ENCODE measurements around the gene POLR2H. TPM values are rescaled to one million over a fixed set of nuclear protein-coding genes. Genes with fewer than 3 reads are reported as not detected.

POLR2H gene
- total RNA-seq, 1 donor, result 46.9 TPM

DNA sequence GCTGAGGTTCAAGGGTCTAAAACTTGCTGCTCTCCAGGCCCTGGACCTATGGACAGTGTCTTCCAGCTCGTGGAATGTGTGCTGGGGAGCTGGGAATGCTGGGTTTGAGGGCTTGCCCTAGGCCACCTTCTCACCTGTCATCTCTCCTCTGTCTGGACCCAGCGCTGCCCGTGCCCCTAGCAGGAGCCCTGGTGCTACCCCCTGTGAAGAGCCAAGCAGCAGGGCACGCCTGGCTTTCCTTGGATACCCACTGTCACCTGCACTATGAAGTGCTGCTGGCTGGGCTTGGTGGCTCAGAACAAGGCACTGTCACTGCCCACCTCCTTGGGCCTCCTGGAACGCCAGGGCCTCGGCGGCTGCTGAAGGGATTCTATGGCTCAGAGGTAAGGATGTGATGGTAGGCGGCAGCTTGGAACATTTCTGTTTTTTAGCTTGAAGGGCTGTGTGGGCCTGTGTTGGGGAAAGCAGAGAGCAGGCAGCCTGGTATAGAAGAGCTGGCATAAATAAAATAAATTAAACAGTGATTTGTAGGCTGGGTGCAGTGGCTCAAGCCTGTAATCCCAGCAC is 23.4 kb downstream of the POLR2H start:
- DNase-seq (ENCODE audit: low read depth in 2 of 3, low spot score in 2 of 3), result no peak

DNA sequence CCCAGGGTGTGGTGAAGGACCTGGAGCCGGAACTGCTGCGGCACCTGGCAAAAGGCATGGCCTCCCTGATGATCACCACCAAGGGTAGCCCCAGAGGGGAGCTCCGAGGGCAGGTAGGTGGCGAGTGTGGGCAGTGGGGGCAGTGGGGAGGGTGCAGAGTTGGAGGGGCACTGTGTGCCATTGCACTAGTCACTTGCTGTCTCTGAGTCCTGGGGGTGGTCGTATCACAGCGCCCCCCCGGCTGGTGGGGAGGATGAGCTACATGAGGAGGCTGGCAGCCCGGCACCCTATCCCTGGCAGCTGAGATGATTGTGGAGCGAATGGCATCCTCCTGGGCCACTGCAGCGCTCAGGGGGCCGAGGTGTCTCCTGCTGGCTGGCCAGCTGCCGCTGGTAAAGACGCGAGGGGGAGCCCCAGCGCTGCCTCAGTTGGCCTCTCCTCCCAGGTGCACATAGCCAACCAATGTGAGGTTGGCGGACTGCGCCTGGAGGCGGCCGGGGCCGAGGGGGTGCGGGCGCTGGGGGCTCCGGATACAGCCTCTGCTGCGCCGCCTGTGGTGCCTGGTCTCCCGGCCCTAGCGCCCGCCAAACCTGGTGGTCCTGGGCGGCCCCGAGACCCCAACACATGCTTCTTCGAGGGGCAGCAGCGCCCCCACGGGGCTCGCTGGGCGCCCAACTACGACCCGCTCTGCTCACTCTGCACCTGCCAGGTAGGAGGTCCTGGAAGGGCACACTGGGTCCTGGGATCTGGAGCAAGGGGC is 24.7 kb downstream of the POLR2H start:
- no peak for DNase-seq (ENCODE audit: low read depth in 2 of 3, low spot score in 2 of 3)

DNA sequence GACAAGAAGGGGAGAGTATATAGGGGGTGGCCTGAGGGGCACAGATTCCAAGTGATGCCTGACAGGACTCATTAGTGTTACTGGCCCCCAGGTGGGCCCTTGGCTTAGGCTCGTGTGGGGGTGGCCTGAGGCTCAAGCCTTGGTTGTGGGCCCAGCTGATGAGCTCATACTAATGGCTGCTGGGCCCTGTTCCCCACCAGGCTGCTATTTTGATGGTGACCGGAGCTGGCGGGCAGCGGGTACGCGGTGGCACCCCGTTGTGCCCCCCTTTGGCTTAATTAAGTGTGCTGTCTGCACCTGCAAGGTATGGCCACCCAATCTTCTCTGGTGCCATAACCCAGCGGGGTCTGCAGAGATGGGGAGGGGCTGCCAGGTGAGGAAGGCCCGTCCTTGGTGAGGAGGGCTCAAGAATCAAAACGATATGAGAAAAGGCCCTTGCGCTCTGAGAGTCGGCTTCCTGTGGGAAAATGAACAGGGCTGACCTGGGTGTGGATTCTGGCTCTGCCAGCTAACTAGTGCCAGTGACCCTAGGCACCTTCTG is 25.7 kb downstream of the POLR2H start:
- no peak for DNase-seq (ENCODE audit: low read depth in 2 of 3, low spot score in 2 of 3)

DNA sequence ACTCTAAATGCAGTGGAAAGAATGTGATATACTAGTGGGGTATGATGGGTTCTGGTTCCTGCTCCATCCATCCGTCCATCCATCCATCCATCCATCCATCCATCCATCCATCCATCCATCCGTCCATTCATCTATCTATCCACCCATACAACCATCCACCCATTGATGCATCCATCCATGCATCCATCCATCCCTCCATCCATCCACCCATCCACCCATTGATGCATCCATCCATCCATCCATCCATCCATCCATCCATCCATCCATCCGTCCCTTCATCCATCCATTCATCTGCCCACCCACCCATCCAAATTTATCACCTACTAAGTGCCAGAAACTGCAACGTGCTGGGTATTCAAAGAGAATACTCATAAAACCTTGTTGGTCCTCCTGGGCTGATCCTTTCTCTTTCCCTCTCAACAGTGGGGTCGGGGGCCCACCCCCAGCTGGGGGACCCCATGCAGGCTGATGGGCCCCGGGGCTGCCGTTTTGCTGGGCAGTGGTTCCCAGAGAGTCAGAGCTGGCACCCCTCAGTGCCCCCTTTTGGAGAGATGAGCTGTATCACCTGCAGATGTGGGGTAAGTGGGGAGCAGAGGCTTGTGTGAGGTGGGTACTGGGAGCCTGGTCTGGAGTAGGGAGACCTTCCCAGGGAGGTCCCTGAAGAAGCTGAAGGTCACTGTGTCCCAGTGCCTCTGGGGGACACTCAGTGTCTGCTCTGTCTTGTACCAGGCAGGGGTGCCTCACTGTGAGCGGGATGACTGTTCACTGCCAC is 26.8 kb downstream of the POLR2H start:
- DNase-seq (ENCODE audit: low read depth in 2 of 3, low spot score in 2 of 3), result no peak

DNA sequence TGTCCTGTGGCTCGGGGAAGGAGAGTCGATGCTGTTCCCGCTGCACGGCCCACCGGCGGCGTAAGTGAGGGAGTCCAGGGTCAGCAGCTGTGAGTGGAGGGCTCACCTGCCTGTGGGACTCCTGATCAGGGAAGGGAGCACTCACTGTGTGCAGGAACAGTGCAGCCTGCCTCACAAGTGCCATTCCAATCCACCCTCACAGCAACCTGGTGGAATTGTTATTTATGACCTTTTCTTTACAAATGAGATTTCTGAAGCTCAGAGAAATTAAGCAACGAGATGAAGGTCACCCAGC is 27.4 kb downstream of the POLR2H start:
- DNase-seq (ENCODE audit: low read depth in 2 of 3, low spot score in 2 of 3), result no peak

DNA sequence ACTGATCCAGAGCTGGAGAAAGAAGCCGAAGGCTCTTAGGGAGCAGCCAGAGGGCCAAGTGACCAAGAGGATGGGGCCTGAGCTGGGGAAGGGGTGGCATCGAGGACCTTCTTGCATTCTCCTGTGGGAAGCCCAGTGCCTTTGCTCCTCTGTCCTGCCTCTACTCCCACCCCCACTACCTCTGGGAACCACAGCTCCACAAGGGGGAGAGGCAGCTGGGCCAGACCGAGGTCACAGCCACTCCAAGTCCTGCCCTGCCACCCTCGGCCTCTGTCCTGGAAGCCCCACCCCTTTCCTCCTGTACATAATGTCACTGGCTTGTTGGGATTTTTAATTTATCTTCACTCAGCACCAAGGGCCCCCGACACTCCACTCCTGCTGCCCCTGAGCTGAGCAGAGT is 27.9 kb downstream of the POLR2H start:
- DNase-seq (ENCODE audit: low read depth in 2 of 3, low spot score in 2 of 3), result no peak

DNA sequence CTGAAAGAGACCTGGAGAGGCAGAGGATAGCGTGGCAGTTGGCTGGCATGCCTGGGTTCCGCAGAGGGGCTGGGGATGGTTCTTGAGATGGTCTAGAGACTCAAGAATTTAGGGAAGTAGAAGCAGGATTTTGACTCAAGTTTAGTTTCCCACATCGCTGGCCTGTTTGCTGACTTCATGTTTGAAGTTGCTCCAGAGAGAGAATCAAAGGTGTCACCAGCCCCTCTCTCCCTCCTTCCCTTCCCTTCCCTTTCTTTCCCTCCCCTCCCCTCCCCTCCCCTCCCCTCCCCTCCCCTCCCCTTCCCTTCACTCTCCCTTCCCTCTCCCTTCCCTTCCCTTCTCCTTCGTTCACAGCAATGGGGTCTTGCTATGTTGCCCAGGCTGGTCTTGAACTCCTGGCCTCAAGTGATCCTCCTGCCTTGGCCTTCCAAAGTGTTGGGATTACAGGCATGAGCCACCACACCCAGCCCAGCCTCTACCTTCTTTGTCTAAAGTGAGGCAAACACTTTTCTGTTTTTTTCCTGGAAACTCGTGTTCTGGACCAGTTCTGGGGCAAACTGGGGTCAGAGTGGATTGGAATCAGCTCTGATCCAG is 28.5 kb downstream of the POLR2H start:
- no peak for DNase-seq (ENCODE audit: low read depth in 2 of 3, low spot score in 2 of 3)

DNA sequence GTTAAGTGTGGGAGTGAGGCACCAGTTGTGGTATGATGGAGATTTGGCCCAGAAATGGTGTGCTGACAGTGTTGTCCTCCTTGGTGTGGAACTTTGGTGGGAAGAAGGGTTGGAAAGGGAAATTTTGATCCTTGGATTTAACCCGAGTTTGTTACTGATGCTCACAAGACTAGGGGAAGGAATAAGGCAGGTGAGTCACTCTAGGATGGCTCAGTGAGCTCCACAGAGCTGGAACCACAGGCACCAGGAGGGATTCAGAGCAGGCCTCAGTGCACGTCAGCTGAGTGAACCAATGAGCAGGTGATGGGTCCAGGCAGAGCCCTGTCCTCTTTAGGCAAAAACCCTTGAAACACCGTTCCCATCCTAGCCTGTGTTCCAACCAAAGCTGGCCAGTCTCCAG is 29.8 kb downstream of the POLR2H start:
- no peak for DNase-seq (ENCODE audit: low read depth in 2 of 3, low spot score in 2 of 3)

DNA sequence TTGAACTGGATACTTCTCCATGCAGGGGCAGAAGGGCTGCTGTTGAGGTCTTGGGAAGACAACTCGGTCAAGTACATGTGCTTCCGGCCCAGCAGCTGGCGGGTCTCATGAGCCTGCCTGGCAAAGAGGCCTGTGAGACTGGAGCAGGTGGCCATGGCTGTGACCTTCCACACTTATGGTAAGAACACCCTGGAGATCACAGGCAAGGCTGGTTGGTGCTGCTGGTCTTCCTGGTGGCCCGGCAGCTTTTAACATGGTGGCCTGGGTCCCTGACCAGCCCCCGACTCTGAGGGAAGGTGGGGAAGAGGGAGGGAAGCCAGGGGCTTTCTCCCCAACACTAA is 33.8 kb downstream of the POLR2H start:
- no peak for DNase-seq (ENCODE audit: low read depth in 2 of 3, low spot score in 2 of 3)

DNA sequence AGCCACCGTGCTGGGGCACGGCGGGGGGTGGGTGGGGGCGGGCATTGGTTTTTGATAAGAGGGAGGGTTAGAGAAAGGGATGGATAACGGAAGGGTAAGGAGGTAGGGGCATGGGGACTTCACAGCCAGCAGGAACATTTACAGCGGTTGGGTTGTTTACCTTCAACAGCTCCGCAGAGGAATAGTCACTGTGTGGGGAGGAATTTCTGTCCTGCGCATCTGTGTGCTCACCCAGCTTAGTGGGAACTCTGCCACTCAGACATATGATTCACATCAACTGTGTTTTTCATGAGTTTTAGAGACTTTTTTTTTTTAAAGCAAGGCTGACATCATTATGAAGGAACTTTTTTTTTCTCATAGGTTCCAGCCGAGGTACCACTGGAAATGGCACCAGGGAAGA is 37.9 kb downstream of the POLR2H start:
- no peak for DNase-seq (ENCODE audit: low read depth in 2 of 3, low spot score in 2 of 3)

DNA sequence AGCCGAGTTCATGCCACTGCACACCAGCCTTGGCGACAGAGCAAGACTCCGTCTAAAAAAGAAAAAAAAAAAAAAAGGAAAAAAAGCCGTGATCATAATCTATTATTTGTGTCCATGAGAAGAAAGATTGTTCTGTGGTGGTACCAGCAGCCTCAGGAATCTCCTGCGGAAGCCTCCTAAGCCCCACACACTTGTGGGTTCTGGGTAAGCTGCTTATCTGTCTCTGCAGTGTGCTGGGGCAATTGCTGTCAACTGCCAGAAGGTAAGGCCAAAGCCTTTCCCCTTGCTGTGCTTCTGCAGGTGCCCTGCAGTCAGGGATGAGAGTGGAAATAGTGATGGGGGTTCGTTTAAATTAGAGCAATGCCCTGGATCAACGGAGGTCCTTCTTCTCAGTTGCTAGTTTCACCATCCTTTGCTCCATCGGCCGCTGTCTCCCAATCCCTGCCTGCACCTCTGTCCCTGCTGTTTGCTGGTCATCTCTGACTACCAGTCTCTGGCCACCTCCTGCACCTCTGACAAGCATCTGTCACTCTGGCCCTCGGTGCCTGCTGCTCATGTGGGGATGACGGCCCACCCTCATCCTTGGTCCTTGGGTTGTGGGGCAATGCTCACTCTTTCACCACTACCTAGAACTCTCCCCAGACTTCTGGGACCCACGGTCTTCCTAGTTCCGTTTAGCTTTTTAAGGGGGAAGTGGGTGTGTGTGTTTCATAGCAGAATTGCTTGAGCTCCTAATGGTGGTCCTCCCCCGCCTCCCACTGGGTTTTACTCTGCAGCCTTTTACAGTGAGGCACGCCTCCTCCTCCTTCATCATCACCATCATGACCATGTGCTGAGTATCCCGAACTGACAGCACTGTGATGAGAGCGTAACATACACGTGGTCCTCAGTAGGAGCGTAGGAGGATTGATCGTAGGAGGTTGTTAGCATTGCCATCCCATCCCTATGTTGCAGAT is 43.8 kb downstream of the POLR2H start:
- DNase-seq (ENCODE audit: low read depth in 2 of 3, low spot score in 2 of 3), result peak in 2 of 3 donors; percentile 40 to 81

DNA sequence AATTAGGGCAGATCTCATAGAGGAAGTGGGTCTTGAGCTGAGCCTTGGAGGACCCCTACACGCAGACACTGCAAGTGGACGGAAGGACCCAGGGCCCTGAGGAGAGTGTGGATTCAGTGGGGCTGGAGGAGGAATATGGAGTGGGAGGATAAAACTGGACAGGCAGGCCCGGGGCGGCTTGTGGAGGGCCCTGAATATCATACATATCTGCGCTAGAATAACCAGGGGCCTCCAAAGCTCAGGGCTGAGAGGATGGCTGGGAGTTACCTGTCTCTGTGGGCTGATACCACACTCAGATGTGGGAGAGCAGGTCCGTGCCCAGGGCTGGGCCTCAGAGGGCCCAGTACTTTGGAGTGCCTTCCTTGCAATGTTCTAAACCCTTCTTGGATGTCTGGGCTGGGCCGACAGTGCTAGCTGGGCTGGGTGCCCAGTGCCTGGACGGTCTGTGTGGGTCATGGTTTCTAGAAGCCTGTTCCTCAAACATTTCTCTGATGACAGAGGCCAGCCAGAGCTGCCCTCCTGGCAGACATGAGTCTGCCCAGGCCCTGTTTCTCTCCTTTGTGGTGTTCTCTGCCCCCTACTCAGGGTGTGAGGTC is 47.9 kb downstream of the POLR2H start:
- no peak for DNase-seq (ENCODE audit: low read depth in 2 of 3, low spot score in 2 of 3)

DNA sequence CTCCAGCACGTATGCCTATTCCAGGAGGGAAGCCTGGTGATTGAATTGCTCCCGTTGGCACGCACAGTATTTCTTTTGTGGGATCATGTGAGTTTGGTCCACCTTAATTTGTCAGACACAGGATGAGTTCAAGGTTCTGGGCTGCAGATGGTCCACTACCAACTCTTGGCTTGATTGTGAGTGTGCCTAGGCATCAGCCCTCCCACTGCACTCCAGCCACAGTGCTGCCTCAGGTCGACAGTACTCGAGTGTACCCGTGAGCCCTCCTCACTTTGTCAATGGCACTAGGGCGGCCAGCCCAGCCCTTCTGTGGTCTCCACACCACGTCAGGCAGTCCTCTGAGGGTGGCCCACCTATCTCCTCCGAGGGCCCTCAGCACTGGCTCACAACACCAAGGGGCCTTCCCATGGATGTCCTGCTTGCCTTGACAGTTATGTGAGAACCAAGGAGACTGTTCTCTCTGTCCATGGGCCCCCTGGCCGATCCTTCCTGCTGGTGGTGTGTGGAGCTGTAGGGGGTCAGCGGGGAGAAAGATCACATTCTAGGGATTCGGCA is 48.5 kb downstream of the POLR2H start:
- DNase-seq (ENCODE audit: low read depth in 2 of 3, low spot score in 2 of 3), result no peak

DNA sequence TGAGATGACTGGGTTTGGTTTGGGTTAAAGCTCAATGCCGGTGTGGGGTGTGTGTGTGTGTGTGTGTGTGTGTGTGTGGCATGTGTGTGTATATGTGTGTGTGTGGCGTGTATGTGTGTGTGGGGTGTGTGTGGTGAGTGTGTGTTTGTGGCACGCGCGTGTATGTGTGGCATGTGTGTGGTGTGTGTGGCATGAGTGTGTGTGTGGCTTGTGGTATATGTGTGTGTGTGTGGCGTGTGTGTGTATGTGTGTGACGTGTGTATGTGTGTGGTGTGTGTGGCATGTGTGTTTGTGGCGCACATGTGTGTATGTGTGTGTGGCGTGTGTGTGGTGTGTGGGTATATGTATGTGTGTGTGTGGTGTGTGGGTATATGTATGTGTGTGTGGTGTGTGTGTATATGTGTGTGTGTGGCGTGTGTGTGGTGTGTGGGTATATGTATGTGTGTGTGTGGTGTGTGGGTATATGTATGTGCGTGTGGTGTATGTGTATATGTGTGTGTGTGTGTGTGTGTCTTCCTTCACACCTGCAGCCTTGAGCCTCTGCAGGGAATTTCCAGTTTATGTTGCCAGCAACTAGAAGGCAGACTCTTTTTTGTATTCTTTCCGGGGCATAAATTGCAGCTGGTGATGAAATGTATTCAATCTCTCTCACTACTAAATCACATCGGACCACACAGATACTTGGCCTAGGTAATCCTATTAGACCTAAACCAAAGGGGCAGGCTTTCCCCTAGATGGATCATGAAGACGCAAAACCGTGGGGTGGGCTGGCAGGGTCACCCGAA is 53.1 kb downstream of the POLR2H start:
- no peak for DNase-seq (ENCODE audit: low read depth in 2 of 3, low spot score in 2 of 3)

DNA sequence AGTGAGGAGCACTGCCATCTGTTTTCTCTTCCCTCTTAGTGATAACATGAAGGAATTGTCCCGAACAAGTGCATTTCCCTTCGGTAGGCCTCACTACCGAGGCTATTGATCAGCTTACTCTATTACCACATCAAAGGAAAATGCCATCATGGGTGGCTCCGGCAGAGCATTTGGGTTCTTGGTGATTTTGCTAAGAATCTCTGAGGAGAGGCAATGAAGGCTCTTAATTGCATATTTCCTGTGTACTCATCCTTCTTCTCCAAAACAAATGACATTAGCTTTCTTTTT is 53.6 kb downstream of the POLR2H start:
- DNase-seq (ENCODE audit: low read depth in 2 of 3, low spot score in 2 of 3), result no peak

DNA sequence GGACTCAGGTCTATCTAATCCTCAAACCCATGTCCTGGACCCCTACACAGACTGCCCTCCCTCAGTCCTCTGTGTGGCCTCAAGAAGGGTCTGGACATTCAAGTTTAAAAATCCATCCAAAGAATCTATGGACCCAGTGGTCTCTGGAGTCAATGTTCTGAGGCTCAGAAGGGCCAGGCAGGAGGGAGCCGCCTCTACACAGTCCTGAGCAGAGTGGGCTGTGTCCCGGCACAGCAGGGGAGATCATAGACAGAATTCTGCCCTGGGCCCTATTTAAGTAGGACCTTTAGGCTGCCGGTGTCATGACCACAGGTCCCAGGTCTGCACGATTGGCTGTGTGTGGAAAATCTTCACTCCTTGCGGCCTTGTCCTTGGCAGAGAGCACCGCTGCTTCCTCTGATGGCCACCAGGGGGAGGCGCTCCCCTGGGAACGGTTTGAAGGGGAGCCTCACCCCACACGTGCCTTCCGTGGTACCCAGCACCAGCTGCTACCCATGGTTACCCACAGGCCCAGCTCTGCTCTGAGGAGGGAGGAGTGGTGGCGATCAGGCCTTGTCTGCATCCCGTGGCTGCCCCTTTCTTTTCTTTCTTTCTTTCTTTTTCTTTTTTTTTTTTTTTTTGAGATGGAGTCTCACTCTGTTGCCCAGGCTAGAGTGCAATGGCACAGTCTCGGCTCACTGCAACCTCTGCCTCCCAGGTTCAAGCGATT is 56.3 kb downstream of the POLR2H start:
- peak; percentile 41 to 88 (median 83) for DNase-seq (ENCODE audit: low read depth in 2 of 3, low spot score in 2 of 3)
